HEK293 (cell line): ENCODE measurements around the gene IVD.

Experiments used
- CTCF ChIA-PET: fragments of 350-600 bp; formaldehyde crosslinking; extraction: SDS; loops from one replicate; lab custom pipeline; 2021; ENCODE audit warnings: antibody characterized with exemption; lab: Yijun Ruan, JAX
- POLR2A ChIA-PET: fragments of 300-600 bp; formaldehyde crosslinking; extraction: SDS; loops from one replicate; lab custom pipeline; 2020; ENCODE audit warnings: antibody characterized with exemption, inconsistent platforms; lab: Yijun Ruan, JAX
- H3K27ac ChIP-seq: fragments of 200-500 bp; sonication (Bioruptor generic); 2 replicates; pipeline ENCODE4 v1.5.1; 2014; ENCODE audit warnings: low read depth, low read length, control low read depth, inconsistent platforms; ENCODE audit errors: extremely low read depth
- H3K36me3 ChIP-seq, 2 experiments: fragments of 200-500 bp in 1 of 2; sonication (Bioruptor generic) in 1 of 2; 1 replicate in 1 of 2; 2 replicates in 1 of 2; pipeline ENCODE4 v1.5.1; 2014 to 2017; ENCODE audit warnings: inconsistent platforms in 2 of 2, low read length in 2 of 2; ENCODE audit not compliant: control insufficient read depth in 2 of 2, insufficient read depth in 1 of 2
- H3K4me1 ChIP-seq: fragments of 200-500 bp; sonication (Bioruptor generic); 2 replicates; pipeline ENCODE4 v1.5.1; 2014; ENCODE audit warnings: mild to moderate bottlenecking, low read length, inconsistent platforms; ENCODE audit not compliant: control insufficient read depth, insufficient read depth
- H3K4me3 ChIP-seq: 2 replicates; pipeline ENCODE4 v1.5.1; 2011; ENCODE audit warnings: low read depth, mild to moderate bottlenecking, control low read depth, low read length, moderate library complexity
- H3K9me3 ChIP-seq: fragments of 200-500 bp; sonication (Bioruptor generic); 2 replicates; pipeline ENCODE4 v1.5.1; 2014; ENCODE audit warnings: low read depth, low read length, inconsistent platforms; ENCODE audit not compliant: control insufficient read depth, insufficient read depth
- KLF7 ChIP-seq: fragments of 450-650 bp; formaldehyde crosslinking; IDR thresholded peaks from 2 replicates; pipeline ENCODE4 v1.5.1; 2016; ENCODE audit warnings: missing biosample characterization, missing genetic modification characterization, borderline replicate concordance
- OVOL3 ChIP-seq: fragments of 450-650 bp; formaldehyde crosslinking; IDR thresholded peaks from 2 replicates; pipeline ENCODE4 v1.5.1; 2016; ENCODE audit warnings: missing biosample characterization, missing genetic modification characterization
- ZBTB7A ChIP-seq: fragments of 450-650 bp; formaldehyde crosslinking; IDR thresholded peaks from 2 replicates; pipeline ENCODE4 v1.5.1; 2016; ENCODE audit warnings: low read depth, missing biosample characterization, missing genetic modification characterization
- ZIC2 ChIP-seq: fragments of 450-650 bp; formaldehyde crosslinking; IDR thresholded peaks from 2 replicates; pipeline ENCODE4 v1.5.1; 2016; ENCODE audit warnings: missing biosample characterization, missing genetic modification characterization
- ZNF112 ChIP-seq: fragments of 450-650 bp; formaldehyde crosslinking; IDR thresholded peaks from 2 replicates; pipeline ENCODE4 v1.5.0; 2017; ENCODE audit warnings: missing biosample characterization, missing genetic modification characterization
- ZNF302 ChIP-seq: fragments of 450-650 bp; formaldehyde crosslinking; IDR thresholded peaks from 2 replicates; pipeline ENCODE4 v1.5.1; 2016; ENCODE audit warnings: missing biosample characterization, missing genetic modification characterization, low read depth
- ZNF311 ChIP-seq: fragments of 450-650 bp; formaldehyde crosslinking; IDR thresholded peaks from 2 replicates; pipeline ENCODE4 v1.5.1; 2017; ENCODE audit warnings: missing biosample characterization, missing genetic modification characterization, borderline replicate concordance
- ZNF354C ChIP-seq: fragments of 450-650 bp; formaldehyde crosslinking; IDR thresholded peaks from 2 replicates; pipeline ENCODE4 v1.5.1; 2016; ENCODE audit warnings: missing biosample characterization, missing genetic modification characterization, low read depth, borderline replicate concordance
- ZNF530 ChIP-seq: fragments of 450-650 bp; formaldehyde crosslinking; IDR thresholded peaks from 2 replicates; pipeline ENCODE4 v1.5.1; 2016; ENCODE audit warnings: low read depth, missing biosample characterization, missing genetic modification characterization
- ZNF544 ChIP-seq: fragments of 450-650 bp; formaldehyde crosslinking; IDR thresholded peaks from 2 replicates; pipeline ENCODE4 v1.5.0; 2017; ENCODE audit warnings: missing biosample characterization, missing genetic modification characterization
- ZNF610 ChIP-seq: fragments of 450-650 bp; formaldehyde crosslinking; IDR thresholded peaks from 2 replicates; pipeline ENCODE4 v1.5.1; 2016; ENCODE audit warnings: missing biosample characterization, missing genetic modification characterization, borderline replicate concordance
- ZNF677 ChIP-seq: fragments of 450-650 bp; IDR thresholded peaks from 2 replicates; pipeline ENCODE4 v1.5.0; 2018; ENCODE audit warnings: missing biosample characterization, mild to moderate bottlenecking, missing genetic modification characterization, moderate library complexity
- TF ChIP-seq, protein P1 (sequence below): fragments of 450-650 bp; formaldehyde crosslinking; IDR thresholded peaks from 2 replicates; pipeline ENCODE4 v1.5.1; 2017; ENCODE audit warnings: missing biosample characterization, missing genetic modification characterization
- TF ChIP-seq, protein P2 (sequence below): fragments of 450-650 bp; formaldehyde crosslinking; IDR thresholded peaks from 2 replicates; pipeline ENCODE4 v1.5.1; 2016; ENCODE audit warnings: missing biosample characterization, missing genetic modification characterization, low read depth
- TF ChIP-seq, protein P3 (sequence below): fragments of 450-650 bp; IDR thresholded peaks from 2 replicates; pipeline ENCODE4 v1.5.1; 2018; ENCODE audit warnings: missing biosample characterization, missing genetic modification characterization
- TF ChIP-seq, protein P4 (sequence below): fragments of 450-650 bp; formaldehyde crosslinking; IDR thresholded peaks from 2 replicates; pipeline ENCODE4 v1.5.1; 2016; ENCODE audit warnings: missing biosample characterization, missing genetic modification characterization, low read depth
- TF ChIP-seq, protein P5 (sequence below): fragments of 450-650 bp; formaldehyde crosslinking; IDR thresholded peaks from 2 replicates; pipeline ENCODE4 v1.5.0; 2017; ENCODE audit warnings: missing biosample characterization, missing genetic modification characterization, borderline replicate concordance

The IVD gene

DNA sequence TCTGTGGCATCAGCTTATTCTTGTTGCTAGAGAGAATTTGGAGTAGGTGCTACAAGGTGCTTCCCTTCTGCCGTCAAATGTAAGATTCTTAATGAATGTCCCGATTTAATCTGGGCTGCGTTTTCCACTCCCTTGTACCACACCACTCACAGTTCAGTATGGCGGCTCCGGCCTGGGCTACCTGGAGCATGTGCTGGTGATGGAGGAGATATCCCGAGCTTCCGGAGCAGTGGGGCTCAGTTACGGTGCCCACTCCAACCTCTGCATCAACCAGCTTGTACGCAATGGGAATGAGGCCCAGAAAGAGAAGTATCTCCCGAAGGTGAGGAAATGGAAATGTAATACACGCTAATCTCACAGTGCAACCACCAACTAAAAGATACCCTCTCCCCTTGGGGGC, 4.9 kb downstream of the IVD start:
- Histone ChIP-seq H3K4me3 (no peak overlapping the region), H3K27ac (no peak overlapping the region), H3K36me3 (peaks cover 16 to 82% of the 10 kb centered on the region in 2 experiments), H3K4me1 (no peaks in the 10 kb centered on the region), H3K9me3 (no peaks in the 10 kb centered on the region)
- CTCF ChIA-PET, result interaction anchor here (0.5 to 0.9 kb wide), 2 partner anchors 11 to 179 kb away, joined by 4 read pairs; no protein-coding TSS in a partner anchor
- TF ChIP-seq, protein P1, sequence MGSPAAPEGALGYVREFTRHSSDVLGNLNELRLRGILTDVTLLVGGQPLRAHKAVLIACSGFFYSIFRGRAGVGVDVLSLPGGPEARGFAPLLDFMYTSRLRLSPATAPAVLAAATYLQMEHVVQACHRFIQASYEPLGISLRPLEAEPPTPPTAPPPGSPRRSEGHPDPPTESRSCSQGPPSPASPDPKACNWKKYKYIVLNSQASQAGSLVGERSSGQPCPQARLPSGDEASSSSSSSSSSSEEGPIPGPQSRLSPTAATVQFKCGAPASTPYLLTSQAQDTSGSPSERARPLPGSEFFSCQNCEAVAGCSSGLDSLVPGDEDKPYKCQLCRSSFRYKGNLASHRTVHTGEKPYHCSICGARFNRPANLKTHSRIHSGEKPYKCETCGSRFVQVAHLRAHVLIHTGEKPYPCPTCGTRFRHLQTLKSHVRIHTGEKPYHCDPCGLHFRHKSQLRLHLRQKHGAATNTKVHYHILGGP (tag by site-specific recombination), result no peak
- TF ChIP-seq ZNF354C (no peak), ZNF530 (tag by site-specific recombination) (no peak), ZNF311 (tag by site-specific recombination) (no peak), ZNF677 (tag by site-specific recombination) (no peak), ZBTB7A (tag by site-specific recombination) (no peak), KLF7 (tag by site-specific recombination) (no peak), ZIC2 (tag by site-specific recombination) (no peak), ZNF302 (tag by site-specific recombination) (no peak), OVOL3 (tag by site-specific recombination) (no peak), ZNF544 (tag by site-specific recombination) (no peak), ZNF610 (tag by site-specific recombination) (no peak), ZNF112 (tag by site-specific recombination) (no peak)
- TF ChIP-seq, protein P2, sequence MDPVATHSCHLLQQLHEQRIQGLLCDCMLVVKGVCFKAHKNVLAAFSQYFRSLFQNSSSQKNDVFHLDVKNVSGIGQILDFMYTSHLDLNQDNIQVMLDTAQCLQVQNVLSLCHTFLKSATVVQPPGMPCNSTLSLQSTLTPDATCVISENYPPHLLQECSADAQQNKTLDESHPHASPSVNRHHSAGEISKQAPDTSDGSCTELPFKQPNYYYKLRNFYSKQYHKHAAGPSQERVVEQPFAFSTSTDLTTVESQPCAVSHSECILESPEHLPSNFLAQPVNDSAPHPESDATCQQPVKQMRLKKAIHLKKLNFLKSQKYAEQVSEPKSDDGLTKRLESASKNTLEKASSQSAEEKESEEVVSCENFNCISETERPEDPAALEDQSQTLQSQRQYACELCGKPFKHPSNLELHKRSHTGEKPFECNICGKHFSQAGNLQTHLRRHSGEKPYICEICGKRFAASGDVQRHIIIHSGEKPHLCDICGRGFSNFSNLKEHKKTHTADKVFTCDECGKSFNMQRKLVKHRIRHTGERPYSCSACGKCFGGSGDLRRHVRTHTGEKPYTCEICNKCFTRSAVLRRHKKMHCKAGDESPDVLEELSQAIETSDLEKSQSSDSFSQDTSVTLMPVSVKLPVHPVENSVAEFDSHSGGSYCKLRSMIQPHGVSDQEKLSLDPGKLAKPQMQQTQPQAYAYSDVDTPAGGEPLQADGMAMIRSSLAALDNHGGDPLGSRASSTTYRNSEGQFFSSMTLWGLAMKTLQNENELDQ (tag by site-specific recombination), result no peak
- TF ChIP-seq, protein P3, sequence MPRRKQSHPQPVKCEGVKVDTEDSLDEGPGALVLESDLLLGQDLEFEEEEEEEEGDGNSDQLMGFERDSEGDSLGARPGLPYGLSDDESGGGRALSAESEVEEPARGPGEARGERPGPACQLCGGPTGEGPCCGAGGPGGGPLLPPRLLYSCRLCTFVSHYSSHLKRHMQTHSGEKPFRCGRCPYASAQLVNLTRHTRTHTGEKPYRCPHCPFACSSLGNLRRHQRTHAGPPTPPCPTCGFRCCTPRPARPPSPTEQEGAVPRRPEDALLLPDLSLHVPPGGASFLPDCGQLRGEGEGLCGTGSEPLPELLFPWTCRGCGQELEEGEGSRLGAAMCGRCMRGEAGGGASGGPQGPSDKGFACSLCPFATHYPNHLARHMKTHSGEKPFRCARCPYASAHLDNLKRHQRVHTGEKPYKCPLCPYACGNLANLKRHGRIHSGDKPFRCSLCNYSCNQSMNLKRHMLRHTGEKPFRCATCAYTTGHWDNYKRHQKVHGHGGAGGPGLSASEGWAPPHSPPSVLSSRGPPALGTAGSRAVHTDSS (tag by site-specific recombination), result no peak
- TF ChIP-seq, protein P4, sequence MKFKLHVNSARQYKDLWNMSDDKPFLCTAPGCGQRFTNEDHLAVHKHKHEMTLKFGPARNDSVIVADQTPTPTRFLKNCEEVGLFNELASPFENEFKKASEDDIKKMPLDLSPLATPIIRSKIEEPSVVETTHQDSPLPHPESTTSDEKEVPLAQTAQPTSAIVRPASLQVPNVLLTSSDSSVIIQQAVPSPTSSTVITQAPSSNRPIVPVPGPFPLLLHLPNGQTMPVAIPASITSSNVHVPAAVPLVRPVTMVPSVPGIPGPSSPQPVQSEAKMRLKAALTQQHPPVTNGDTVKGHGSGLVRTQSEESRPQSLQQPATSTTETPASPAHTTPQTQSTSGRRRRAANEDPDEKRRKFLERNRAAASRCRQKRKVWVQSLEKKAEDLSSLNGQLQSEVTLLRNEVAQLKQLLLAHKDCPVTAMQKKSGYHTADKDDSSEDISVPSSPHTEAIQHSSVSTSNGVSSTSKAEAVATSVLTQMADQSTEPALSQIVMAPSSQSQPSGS (tag by site-specific recombination), result no peak
- TF ChIP-seq, protein P5, sequence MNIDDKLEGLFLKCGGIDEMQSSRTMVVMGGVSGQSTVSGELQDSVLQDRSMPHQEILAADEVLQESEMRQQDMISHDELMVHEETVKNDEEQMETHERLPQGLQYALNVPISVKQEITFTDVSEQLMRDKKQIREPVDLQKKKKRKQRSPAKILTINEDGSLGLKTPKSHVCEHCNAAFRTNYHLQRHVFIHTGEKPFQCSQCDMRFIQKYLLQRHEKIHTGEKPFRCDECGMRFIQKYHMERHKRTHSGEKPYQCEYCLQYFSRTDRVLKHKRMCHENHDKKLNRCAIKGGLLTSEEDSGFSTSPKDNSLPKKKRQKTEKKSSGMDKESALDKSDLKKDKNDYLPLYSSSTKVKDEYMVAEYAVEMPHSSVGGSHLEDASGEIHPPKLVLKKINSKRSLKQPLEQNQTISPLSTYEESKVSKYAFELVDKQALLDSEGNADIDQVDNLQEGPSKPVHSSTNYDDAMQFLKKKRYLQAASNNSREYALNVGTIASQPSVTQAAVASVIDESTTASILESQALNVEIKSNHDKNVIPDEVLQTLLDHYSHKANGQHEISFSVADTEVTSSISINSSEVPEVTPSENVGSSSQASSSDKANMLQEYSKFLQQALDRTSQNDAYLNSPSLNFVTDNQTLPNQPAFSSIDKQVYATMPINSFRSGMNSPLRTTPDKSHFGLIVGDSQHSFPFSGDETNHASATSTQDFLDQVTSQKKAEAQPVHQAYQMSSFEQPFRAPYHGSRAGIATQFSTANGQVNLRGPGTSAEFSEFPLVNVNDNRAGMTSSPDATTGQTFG (tag by site-specific recombination), result no peak
- POLR2A ChIA-PET, result interaction anchor here (1.6 kb wide), 1 partner anchor 11 kb away, joined by 3 read pairs; no protein-coding TSS in a partner anchor
